ENCODE measurements around the gene CALHM6.

- no peak for TF ChIP-seq RAD21 (IDR thresholded peaks at IDR 0.05; ENCODE audit: low read depth)
- no peak for TF ChIP-seq YY1 (IDR thresholded peaks at IDR 0.05; ENCODE audit: low read depth)
Measured at GRCh38 chr6:116438590-116439448, 22.4 kb upstream of the CALHM6 start.
